ENCODE measurements around the gene B4GALT2. TPM values are rescaled to one million over a fixed set of nuclear protein-coding genes. Genes with fewer than 3 reads are reported as not detected.

B4GALT2 gene
- total RNA-seq, 1 experiment from 2014 or later, result 76.8 TPM

- 0 out of 2 replicates have a peak overlapping the region, but pooled peaks have one; percentile 80 for H3K9ac ChIP-seq (ENCODE audit: low read length)
- no peak for DNase-seq (ENCODE audit: low read depth, low spot score)
Observed at GRCh38 chr1:43935711-43936427, 43.1 kb upstream of the B4GALT2 start.

More at GRCh38 chr1:43935711-43936427, 43.1 kb upstream of the B4GALT2 start:
- H3K79me2 ChIP-seq (ENCODE audit: insufficient read depth, low read length), result peaks cover 9% of the 10 kb centered on the region; the same call in 1 of the 2 replicates
- CTCF ChIA-PET, result interaction anchor here (1.0 to 12.2 kb wide), 17 partner anchors 10 to 412 kb away, joined by 4 to 479 read pairs (median 7); partner anchors contain the start of genes IPO13 and PTPRF
- no peak overlapping the region for H3K27ac ChIP-seq (ENCODE audit: low read depth, low read length)
- H2AFZ ChIP-seq (ENCODE audit: low read depth, low read length, poor library complexity, severe bottlenecking), result no peak overlapping the region
- TF ChIP-seq RAD21 (IDR thresholded peaks at IDR 0.05; ENCODE audit: low read depth) (no peak), ATF3 (IDR thresholded peaks at IDR 0.05) (no peak), ELF1 (IDR thresholded peaks at IDR 0.05; ENCODE audit: borderline replicate concordance, low read depth) (no peak), YY1 (IDR thresholded peaks at IDR 0.05; ENCODE audit: extremely low read depth, insufficient replicate concordance, low read depth, low read length) (no peak), SP1 (IDR thresholded peaks at IDR 0.05; ENCODE audit: low read depth) (no peak)
- TF ChIP-seq, protein P1, sequence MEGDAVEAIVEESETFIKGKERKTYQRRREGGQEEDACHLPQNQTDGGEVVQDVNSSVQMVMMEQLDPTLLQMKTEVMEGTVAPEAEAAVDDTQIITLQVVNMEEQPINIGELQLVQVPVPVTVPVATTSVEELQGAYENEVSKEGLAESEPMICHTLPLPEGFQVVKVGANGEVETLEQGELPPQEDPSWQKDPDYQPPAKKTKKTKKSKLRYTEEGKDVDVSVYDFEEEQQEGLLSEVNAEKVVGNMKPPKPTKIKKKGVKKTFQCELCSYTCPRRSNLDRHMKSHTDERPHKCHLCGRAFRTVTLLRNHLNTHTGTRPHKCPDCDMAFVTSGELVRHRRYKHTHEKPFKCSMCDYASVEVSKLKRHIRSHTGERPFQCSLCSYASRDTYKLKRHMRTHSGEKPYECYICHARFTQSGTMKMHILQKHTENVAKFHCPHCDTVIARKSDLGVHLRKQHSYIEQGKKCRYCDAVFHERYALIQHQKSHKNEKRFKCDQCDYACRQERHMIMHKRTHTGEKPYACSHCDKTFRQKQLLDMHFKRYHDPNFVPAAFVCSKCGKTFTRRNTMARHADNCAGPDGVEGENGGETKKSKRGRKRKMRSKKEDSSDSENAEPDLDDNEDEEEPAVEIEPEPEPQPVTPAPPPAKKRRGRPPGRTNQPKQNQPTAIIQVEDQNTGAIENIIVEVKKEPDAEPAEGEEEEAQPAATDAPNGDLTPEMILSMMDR (IDR thresholded peaks at IDR 0.05 in 2 of 3, conservative IDR thresholded peaks at IDR 0.05 in 1 of 3; ENCODE audit: borderline replicate concordance in 1 of 3, insufficient read depth in 1 of 3, low read depth in 2 of 3, low read length in 2 of 3), result no peak
- H3K36me3 ChIP-seq (ENCODE audit: control insufficient read depth in 1 of 2, insufficient read depth in 2 of 2, low read length in 2 of 2), result 0 out of 4 replicates have a peak, but pooled peaks cover 0 to 10% of the 10 kb centered on the region in 2 experiments
- H3K9me2 ChIP-seq (ENCODE audit: insufficient read depth), result no peaks in the 10 kb centered on the region
- intact Hi-C loops (cut with micrococcal nuclease), result no loop called here
- H3K4me2 ChIP-seq (ENCODE audit: low read length), result peak overlapping the region; percentile 92
- RAD21 ChIA-PET (ENCODE audit: low non-redundant PET in 1 of 2, low total read pairs in 2 of 2, uncharacterized antibody in 2 of 2, unreplicated experiment in 2 of 2), result interaction anchor here (3.0 to 3.6 kb wide), 2 partner anchors 171 kb away, joined by 85 to 109 read pairs; no protein-coding TSS in a partner anchor
- H3K4me3 ChIP-seq (replicated peaks in 1 of 2; ENCODE audit: low read depth in 1 of 2, low read length in 2 of 2), result no peak overlapping the region
- no peak for ATAC-seq
- H4K20me1 ChIP-seq (ENCODE audit: insufficient read depth), result no peaks in the 10 kb centered on the region
- no TSS peak for BruUV-seq (replicated peaks)
- no peaks in the 10 kb centered on the region for H3K9me3 ChIP-seq (ENCODE audit: control insufficient read depth in 1 of 2, insufficient read depth in 1 of 2, low read depth in 1 of 2, low read length in 2 of 2)
- peaks cover 19 to 53% of the 10 kb centered on the region in 2 experiments for H3K4me1 ChIP-seq (ENCODE audit: control insufficient read depth in 1 of 2, insufficient read depth in 2 of 2, low read length in 2 of 2)
- POLR2A ChIA-PET, result interaction anchor here (0.8 to 2.7 kb wide), 6 partner anchors 10 to 410 kb away, joined by 3 to 45 read pairs (median 4); partner anchors contain the start of gene IPO13
- no peaks in the 10 kb centered on the region for H3K27me3 ChIP-seq (ENCODE audit: insufficient read depth, low read length)

All from HCT116 (cell line).